ENCODE results near the gene DGKI. TPM values are rescaled to one million over a fixed set of nuclear protein-coding genes. Genes with fewer than 3 reads are reported as not detected.

Gene DGKI
- total and polyA plus RNA-seq, 2 of the 13 experiments (the other 11 are each of a cell fraction or from before 2014, with no cell fraction given): 0.09 to 0.17 TPM

- Histone ChIP-seq H3K4me1 (ENCODE audit: insufficient read depth, low read length) (no peaks in the 10 kb centered on the region), H3K27me3 (ENCODE audit: control insufficient read depth in 1 of 2, insufficient read depth in 2 of 2, low read length in 2 of 2) (peaks cover 0 to 5% of the 10 kb centered on the region in 2 experiments; a peak in 1 of 5 replicates), H3K79me2 (ENCODE audit: insufficient read depth, low read length) (no peaks in the 10 kb centered on the region), H3K4me2 (ENCODE audit: low read depth, low read length) (no peak overlapping the region), H4K20me1 (ENCODE audit: insufficient read depth, low read length) (no peaks in the 10 kb centered on the region), H3K9me3 (ENCODE audit: low read length) (no peaks in the 10 kb centered on the region), H2AFZ (ENCODE audit: low read length) (no peak overlapping the region), H3K9ac (ENCODE audit: insufficient read depth, low read depth, low read length) (no peak overlapping the region), H3K4me3 (replicated peaks in 1 of 3; ENCODE audit: insufficient read depth in 1 of 3, low read depth in 2 of 3, low read length in 3 of 3) (no peak overlapping the region), H3K36me3 (replicated peaks in 1 of 2; ENCODE audit: control insufficient read depth in 1 of 2, insufficient read depth in 2 of 2, low read length in 2 of 2) (no peaks in the 10 kb centered on the region), H3K27ac (ENCODE audit: extremely low read length, insufficient read depth, low read length) (no peak overlapping the region)
- DNase-seq (ENCODE audit: low spot score) (no peak), FAIRE-seq (no peak), ATAC-seq (no peak)
- in situ Hi-C loops (cut with HindIII; ENCODE audit: extremely low pct_ligation_motif_present, low pct_unique_long_range_greater_than_20kb) (no loop called here), intact Hi-C loops (cut with micrococcal nuclease; ENCODE audit: unreplicated experiment) (no loop called here)
- CTCF ChIA-PET (ENCODE audit: low intra/inter-chr PET ratio, low total read pairs): no interaction called here
- no TSS peak for BruUV-seq (replicated peaks)
- TF ChIP-seq ADNP (CRISPR knock-in tag; IDR thresholded peaks at IDR 0.05): no peak
- no peak for TF ChIP-seq DRAP1 (CRISPR knock-in tag; IDR thresholded peaks at IDR 0.05)
- no peak for TF ChIP-seq MATR3 (CRISPR knock-in tag; IDR thresholded peaks at IDR 0.05)
- no peak for TF ChIP-seq ZMAT3 (CRISPR knock-in tag; conservative IDR thresholded peaks at IDR 0.05)
- TF ChIP-seq AGO2 (optimal IDR thresholded peaks at IDR 0.05; ENCODE audit: low read depth, low read length): no peak
- no peak for TF ChIP-seq REPIN1 (CRISPR knock-in tag; IDR thresholded peaks at IDR 0.05; ENCODE audit: borderline replicate concordance, low read depth)
- no peak for TF ChIP-seq FOXO4 (CRISPR knock-in tag; conservative IDR thresholded peaks at IDR 0.05)
- no peak for TF ChIP-seq SP4 (CRISPR knock-in tag; IDR thresholded peaks at IDR 0.05)
- POLR2A ChIA-PET: no interaction called here
Observed at GRCh38 chr7:137790828-137791227, 55.9 kb downstream of the DGKI start.
